ENCODE results near the gene C6orf120. TPM values are rescaled to one million over a fixed set of nuclear protein-coding genes. Genes with fewer than 3 reads are reported as not detected.

The C6orf120 gene
- total RNA-seq, 2 experiments from 2014 or later = 22.2 to 22.5 TPM

DNA sequence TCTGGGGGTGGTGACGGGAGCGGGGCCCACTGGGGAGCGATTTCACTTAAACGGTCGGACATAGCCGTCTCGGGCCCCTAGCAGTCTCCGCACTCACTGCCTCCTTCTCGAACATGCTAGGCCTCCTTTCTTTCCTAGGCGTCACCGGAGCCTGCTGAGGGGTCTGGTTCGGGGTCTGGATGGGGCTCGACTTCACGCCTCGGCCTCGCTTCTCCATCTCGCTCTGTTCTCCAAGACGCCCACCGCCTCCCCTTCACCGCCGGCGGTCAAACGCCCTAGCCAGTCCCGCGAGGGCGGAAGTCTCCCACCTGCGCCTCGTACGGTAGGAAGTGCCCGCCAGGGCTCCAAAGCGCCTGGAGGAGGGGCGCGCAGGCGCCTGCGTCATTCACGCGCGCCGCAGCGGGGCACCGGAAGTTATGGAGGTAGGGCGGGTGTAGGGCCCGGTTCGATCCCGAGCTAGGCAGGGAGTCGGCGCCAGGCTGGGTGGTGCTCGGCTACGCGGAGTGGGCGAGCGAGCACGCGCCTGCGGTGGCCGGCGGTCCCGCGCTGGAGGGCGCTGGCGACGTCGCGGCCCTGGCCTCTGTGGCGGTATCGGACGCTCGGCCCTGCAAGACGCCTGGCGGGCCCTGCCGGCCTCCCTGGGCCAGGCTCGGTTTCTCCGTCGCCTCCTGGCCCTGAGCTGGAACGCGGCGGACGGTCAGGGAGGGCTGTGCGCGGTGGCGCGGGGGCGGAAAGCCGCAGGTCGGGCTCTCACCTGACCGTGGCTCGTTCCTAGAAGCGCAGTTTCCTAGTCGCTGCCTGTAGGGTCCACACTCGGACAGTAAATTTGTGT is 49.5 kb downstream of the C6orf120 start, which contains the start of the genes DYNLT2 and ERMARD:
Gene DYNLT2, minus strand, starts transcription at position 331 of the 832 bp plus-strand sequence. Its CDS starts 114 bp downstream, at position 217.
Gene ERMARD, plus strand, starts transcription at position 381 of the 832 bp plus-strand sequence. Its CDS starts 36 bp downstream, at position 417.
- no peaks in the 10 kb centered on the region for H3K27me3 Mint-ChIP-seq
- H3K9me3 Mint-ChIP-seq = peaks cover 2% of the 10 kb centered on the region
- H3K36me3 Mint-ChIP-seq = peaks cover 13% of the 10 kb centered on the region
- peak; percentile 97 for ATAC-seq (ENCODE audit: low read depth)
- DNase-seq = peak; percentile 95
- H3K4me3 Mint-ChIP-seq = peak within 1 kb of the TSS; percentile 98
- POLR2A ChIA-PET = interaction anchor here (0.6 to 4.4 kb wide), 18 partner anchors 10 to 1935 kb away, joined by 3 to 36 read pairs (median 4); partner anchors contain the start of genes C6orf120, FAM120B, PDCD2 and PHF10
- peaks cover 21% of the 10 kb centered on the region for H3K4me1 Mint-ChIP-seq
- peak within 1 kb of the TSS; percentile 100 for H3K27ac Mint-ChIP-seq

DNA sequence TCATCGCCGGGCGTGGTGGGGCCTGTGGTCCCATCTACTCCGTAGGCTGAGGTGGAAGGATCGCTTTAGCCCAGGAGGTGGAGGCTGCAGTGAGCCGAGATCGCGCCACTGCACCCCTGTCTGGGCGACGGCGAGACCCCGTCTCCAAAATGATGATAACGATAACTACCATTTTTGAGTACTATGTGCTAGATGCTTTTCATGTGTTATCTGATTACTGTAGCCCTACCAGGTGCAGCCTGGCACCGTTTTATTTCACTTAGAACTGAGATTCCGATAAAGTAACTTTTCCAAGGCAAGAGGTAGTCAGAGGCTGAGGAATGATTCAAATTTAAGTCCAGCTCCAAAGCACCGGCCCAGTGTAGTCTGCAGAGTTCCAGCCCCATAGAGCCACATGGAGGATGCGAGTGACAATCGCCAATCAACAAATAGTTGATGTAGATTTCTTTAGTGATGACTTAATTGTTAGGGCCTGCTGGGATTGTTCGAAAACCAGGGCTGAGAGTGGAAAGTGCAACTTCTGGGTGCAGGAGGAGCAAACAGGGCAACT is 50.2 kb downstream of the C6orf120 start:
- peaks cover 2% of the 10 kb centered on the region for H3K9me3 Mint-ChIP-seq
- no peak for DNase-seq
- no peaks in the 10 kb centered on the region for H3K27me3 Mint-ChIP-seq
- POLR2A ChIA-PET = interaction anchor here (0.6 to 4.4 kb wide), 17 partner anchors 11 to 1936 kb away, joined by 3 to 36 read pairs (median 4); partner anchors contain the start of genes C6orf120, FAM120B, PDCD2 and PHF10
- peak overlapping the region; percentile 89 for H3K27ac Mint-ChIP-seq
- peak overlapping the region; percentile 98 for H3K4me3 Mint-ChIP-seq
- peaks cover 21% of the 10 kb centered on the region for H3K4me1 Mint-ChIP-seq
- peaks cover 15% of the 10 kb centered on the region for H3K36me3 Mint-ChIP-seq
- no peak for ATAC-seq (ENCODE audit: low read depth)

Other genes with a start within 250 kb of the C6orf120 start
- gene WDR27, start 97 bp upstream of the C6orf120 start, total RNA-seq = 10 to 100 TPM; 37.6 to 39.6 TPM
- 10 to 100 TPM; 67.2 to 71.0 TPM for gene PHF10, start 22.4 kb downstream of the C6orf120 start, total RNA-seq
- gene DYNLT2, start 49.4 kb downstream of the C6orf120 start, total RNA-seq = 1 to 10 TPM; 2.3 to 2.9 TPM
- gene ERMARD, start 49.5 kb downstream of the C6orf120 start, total RNA-seq = 10 to 100 TPM; 33.9 to 36.4 TPM